HG03457 (cell line): ENCODE measurements around the gene ERBB4.

Experiments used
- ATAC-seq: cut with Tn5 transposase; IDR thresholded peaks from one replicate; pipeline ENCODE4 v1.9.1; 2021; ENCODE audit warnings: moderate number of reproducible peaks; ENCODE audit not compliant: unreplicated experiment

Gene ERBB4

GRCh38 chr2:211328126-211328525, 1210.5 kb downstream of the ERBB4 start:
- ATAC-seq = no peak
